KBM-7 (cell line): Measurements from ENCODE around the gene LMAN1.
A peak's percentile ranks its signal among the peaks of the same experiment; 100 is the strongest.

Source experiments
- DNase-seq: peaks from one replicate; pipeline ENCODE4 v3.0.0-alpha.2; 2015
- in situ Hi-C: fragments of 300-500 bp; cut with MboI; formaldehyde crosslinking; loops from 2 replicates; pipeline ENCODE4 v1.14.3; 2020; ENCODE audit warnings: low sequenced_read_pairs, low pct_unique_long_range_greater_than_20kb, mixed read lengths

Gene LMAN1

DNA sequence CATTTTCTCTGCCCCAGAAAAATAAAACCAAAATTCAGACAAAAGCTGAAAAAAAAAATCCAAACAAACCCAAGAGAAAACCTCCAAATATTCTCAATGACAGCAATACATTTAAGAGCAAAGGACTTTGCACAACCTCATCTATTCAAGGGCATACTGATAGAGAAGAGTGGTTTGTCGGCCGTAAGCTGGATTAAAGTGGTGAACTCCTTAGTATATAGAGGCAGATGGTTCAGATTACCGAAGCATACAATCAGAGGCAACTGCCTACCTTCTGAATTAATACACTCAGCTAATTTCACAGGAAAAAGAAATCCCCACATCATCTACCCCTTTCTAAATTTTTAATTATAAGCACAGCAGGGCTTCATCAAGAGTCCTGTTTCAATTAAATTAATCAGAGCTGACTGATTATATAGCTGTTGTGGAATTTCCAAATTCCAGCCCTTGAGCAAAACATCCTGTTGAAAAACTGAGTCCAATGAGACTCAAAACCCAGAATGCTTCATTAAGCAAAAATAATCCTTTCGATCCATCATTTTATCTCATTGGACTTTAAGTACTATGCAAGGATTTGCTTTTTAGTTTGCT is 40.5 kb downstream of the LMAN1 start, which contains the start of gene CPLX4:
CPLX4 (minus strand) TSS at position 190 of the 591 bp plus-strand sequence; CDS start at position 3, 187 bp downstream.
- no peak for DNase-seq
- in situ Hi-C loops, result loop anchor here (25.0 kb wide), 1 partner anchor 94 kb away; no protein-coding TSS in a partner anchor

- in situ Hi-C loops, result loop anchor here (25.0 kb wide), 1 partner anchor 101 kb away; no protein-coding TSS in a partner anchor
These were observed 47.4 kb downstream of the LMAN1 start for GRCh38 chr18:59311631-59312030.

GRCh38 chr18:59308938-59309260 is 50.2 kb downstream of the LMAN1 start:
- in situ Hi-C loops, result loop anchor here (25.0 kb wide), 1 partner anchor 103 kb away; no protein-coding TSS in a partner anchor
- DNase-seq, result no peak

More at GRCh38 chr18:59311631-59312030, 47.4 kb downstream of the LMAN1 start:
- no peak for DNase-seq

DNA sequence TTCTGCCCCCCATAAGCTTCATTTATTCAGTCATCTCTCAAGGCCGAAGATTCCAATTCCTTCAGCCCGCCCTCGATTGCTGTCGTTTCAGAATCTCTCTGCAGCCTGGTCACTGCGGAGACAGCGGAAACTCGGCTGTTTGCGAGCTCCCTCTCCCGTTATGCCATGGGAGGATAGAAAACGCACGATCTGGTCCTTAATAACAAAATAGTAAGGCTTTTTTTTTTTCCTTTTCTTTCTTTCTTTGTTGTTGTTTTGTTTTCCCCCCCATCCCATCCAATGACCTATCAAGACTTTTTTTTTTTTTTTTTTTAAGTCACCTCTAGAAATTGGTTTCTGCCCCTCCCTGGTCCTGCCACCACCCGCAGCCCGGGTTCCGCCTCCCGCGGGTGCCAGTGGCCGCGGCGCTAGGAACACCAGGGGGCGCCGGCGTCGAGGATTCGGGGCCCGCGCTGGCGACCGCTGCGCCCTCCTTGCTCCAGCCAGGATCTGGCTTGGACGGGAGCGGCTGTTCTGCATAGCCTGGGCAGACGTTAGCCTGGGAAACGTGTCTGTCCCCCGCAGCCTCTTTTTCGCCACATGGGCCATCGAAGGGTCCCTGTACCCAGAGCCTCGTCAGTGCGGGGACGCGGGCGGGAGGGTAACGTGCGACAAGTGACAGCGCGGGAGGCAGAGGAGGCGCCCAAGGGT is 50.7 kb downstream of the LMAN1 start:
- in situ Hi-C loops, result loop anchor here (25.0 kb wide), 1 partner anchor 104 kb away; no protein-coding TSS in a partner anchor
- DNase-seq, result peak; percentile 79

DNA sequence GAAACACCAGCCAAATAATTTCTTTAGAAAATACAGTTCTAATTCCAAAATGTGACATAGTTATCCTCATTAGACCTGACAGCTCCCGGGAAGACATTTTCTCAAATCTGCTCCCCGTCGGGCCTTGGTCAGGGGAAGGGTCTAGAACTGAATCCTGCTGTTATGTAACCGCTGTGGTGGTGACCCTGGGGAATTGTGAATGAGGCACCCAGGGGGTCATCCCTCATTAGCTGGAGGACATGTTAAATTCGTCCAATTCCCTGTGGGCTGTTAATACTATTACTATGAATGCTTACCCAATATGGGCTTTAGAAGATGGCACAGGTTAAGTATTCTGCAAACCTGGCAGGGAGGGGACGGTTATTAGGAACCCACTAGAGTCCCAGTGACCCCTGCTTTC is 52.4 kb downstream of the LMAN1 start:
- DNase-seq, result no peak
- in situ Hi-C loops, result loop anchor here (25.0 kb wide), 1 partner anchor 106 kb away; no protein-coding TSS in a partner anchor

- DNase-seq, result no peak
- in situ Hi-C loops, result loop anchor here (25.0 kb wide), 1 partner anchor 107 kb away; no protein-coding TSS in a partner anchor
These were observed 53.8 kb downstream of the LMAN1 start for GRCh38 chr18:59305295-59305694.

DNA sequence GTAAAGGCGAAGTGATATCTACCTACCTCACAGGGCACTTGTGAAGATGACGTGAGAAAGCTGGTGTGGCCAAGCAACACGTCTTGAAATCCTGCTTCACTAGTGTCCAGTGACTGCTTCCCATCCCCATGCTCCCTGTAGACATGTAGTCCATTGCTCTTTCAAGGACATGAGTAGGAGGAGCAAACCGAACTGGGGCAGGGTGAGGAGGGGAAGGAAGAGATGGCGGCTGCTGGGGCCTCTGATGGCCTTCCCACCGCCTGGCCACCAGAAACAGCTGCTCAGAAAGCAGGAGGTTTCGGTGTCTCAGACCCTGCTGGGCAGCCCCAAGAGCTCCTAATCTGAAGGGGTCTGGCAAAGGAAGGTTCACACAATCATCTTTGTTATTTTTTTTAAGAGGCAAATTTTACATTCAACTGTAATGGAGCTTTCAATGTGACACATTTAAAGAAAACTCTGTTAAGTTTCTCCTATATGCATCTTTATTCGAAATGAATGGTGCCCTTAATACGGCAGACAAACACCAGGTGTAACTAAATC is 55.3 kb downstream of the LMAN1 start:
- in situ Hi-C loops, result loop anchor here (25.0 kb wide), 1 partner anchor 109 kb away; no protein-coding TSS in a partner anchor
- DNase-seq, result no peak

GRCh38 chr18:59303006-59303405 is 56.1 kb downstream of the LMAN1 start:
- in situ Hi-C loops, result loop anchor here (25.0 kb wide), 1 partner anchor 109 kb away; no protein-coding TSS in a partner anchor
- DNase-seq, result no peak

DNA sequence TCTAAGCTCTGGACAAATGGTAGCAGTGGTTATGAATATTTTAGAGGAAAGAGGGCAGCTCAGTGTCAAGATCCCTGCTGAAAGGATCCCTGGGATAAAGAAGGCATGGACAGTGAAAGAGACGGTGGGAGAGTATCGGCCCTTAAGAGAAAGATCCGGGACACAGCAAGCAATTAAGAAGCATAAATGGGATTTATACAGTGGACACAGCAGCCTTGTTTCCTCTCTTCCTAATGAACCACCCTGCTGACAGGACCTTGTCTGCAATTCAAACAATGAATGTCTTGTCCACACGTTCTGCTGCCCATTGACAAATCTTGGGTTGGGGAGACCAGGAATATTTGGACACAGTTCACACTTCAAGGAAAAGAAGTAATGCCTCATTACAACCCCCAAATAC is 57.1 kb downstream of the LMAN1 start:
- DNase-seq, result no peak
- in situ Hi-C loops, result loop anchor here (25.0 kb wide), 1 partner anchor 110 kb away; no protein-coding TSS in a partner anchor

GRCh38 chr18:59300676-59301285 is 58.3 kb downstream of the LMAN1 start:
- no peak for DNase-seq
- in situ Hi-C loops, result loop anchor here (25.0 kb wide), 1 partner anchor 112 kb away; no protein-coding TSS in a partner anchor

DNA sequence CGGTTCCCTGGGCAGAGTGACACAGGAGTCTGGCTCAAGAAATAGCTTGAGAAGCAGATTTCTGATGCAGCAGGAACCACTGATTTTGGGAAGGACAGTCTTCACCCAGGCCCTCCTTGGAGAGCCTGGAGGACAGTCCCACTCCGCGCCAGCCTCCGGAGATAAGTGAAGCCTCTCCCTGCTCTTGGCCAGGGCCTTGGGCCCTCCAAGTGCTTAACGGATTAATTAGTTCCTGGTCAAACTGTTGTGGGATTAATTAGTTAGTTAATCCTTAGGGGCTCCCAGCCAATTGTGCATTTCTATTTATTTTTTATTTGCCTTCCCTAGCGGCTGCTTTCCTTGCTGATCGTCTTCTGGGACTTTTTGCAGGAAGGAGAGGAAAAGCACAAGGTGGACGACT is 60.2 kb downstream of the LMAN1 start:
- in situ Hi-C loops, result no loop called here
- no peak for DNase-seq

- in situ Hi-C loops, result no loop called here
- no peak for DNase-seq
These were observed 65.7 kb downstream of the LMAN1 start for GRCh38 chr18:59293317-59293716.

GRCh38 chr18:59286341-59286740 is 72.7 kb downstream of the LMAN1 start:
- DNase-seq, result no peak
- in situ Hi-C loops, result no loop called here

DNA sequence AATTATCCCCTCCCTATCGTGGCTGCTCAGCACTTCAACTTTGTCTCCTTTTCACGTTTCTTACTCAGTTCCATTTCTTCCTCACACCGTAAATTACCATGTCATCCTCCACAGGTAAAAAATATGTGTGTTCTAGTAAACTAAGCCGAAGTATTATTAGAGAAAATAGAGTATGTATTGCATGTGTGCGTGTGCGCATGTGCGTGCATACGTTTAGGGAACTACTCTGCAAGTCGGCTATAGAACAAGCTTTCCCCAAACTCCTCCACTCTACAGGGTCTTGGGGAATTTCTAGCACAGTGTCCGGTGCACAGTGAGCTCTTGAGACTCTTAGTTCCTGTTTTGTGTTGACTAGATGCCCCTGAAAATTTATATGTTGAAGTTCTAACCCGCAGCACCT is 76.7 kb downstream of the LMAN1 start:
- no peak for DNase-seq
- in situ Hi-C loops, result no loop called here

DNA sequence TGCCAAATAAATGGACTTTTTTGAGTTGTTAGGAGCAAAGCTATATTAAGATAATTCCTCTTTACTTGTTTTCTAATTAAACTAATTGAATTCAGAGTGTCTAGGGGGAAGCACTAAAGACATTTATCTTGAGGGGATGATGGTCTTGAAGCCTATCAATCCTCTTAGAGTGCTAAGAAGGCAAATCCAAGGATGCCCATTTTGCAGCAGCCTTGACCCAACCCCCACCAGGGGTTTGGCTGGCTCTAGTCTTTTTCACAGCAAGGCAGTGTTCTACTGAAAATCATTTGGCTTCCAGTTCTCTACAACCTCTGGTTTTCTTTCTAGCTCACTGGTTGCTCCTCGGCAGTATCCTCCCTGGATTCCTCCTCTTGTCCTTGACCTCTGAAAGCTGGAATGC is 79.3 kb downstream of the LMAN1 start:
- DNase-seq, result no peak
- in situ Hi-C loops, result no loop called here

DNA sequence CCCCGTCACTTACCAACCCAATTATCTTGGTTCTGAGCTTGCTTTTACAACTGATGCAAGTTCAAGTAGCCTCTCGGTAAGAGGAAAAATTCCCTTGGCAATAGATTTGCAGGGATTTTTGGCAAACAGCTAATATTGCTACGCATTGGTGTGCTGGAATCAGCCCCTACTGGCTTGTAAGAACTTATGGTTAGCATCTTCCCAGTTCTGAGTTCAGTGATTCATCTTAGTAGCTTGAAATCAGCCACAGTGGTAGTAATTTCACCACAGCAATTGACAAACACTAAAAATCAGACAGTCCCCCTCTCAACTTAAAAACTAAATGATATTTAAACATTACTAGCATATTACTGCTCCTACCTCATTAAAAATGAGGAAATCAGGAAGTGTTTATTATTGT is 79.9 kb downstream of the LMAN1 start:
- in situ Hi-C loops, result no loop called here
- no peak for DNase-seq

GRCh38 chr18:59278793-59279192 is 80.3 kb downstream of the LMAN1 start:
- no peak for DNase-seq
- in situ Hi-C loops, result no loop called here
